GM11168 (cell line): Measurements from ENCODE around the gene TMEM50B.

Experiments used
- in situ Hi-C: fragments of 300-500 bp; cut with MboI; formaldehyde crosslinking; loops from one replicate; pipeline ENCODE4 v1.12.0; 2022; ENCODE audit warnings: low sequenced_read_pairs; ENCODE audit not compliant: unreplicated experiment

TMEM50B gene

DNA sequence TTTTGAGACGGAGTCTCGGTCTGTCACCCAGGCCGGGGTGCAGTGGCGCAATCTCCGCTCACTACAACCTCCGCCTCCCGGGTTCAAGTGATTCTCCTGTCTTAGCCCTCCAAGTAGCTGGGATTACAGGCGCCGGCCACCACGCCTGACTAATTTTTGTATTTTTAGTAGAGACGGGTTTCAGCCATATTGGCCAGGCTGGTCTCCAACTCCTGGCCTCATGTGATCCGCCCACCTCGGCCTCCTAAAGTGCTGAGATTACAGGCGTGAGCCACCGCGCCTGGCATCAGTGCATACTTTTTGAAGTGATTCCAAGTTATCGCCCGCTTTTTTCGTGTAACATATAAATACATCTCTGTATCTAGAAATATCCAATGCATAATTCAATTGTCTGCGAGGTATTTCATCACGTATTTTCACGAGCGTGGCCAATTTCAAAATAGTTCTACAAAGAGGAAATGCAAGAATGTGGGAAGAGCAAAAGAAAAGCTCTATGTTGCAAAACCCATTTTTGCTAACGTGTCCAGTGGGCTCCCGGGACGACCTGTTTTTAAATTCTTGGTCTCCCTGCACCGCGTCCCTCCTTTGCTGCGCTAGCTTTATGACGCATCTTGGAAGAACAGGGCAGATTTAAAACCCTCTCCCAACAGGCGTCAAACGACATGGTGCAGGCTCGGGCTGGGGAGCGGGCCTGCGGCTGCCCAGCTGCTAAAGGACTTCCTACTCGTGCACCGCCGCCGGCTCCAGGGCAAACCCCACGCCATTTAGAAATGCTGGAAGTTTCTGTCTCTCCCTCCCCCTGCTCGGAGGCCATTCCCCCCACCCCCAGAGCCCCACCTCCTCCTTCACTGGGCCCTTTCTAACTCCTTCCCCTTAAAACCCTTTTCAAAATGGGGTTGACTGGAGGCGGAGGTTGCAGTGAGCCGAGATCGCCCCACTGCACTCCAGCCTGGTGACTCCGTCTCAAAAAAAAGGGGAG lies 77.5 kb downstream of the TMEM50B start:
- in situ Hi-C loops = no loop called here

- in situ Hi-C loops = no loop called here
Measured at GRCh38 chr21:33401630-33401992, 78.2 kb downstream of the TMEM50B start.
